HG03469 (cell line): ENCODE measurements around the gene RGR.

ENCODE experiments used
- ATAC-seq: cut with Tn5 transposase; IDR thresholded peaks from one replicate; pipeline ENCODE4 v1.9.1; 2021; ENCODE audit warnings: mild to moderate bottlenecking, moderate library complexity, moderate number of reproducible peaks; ENCODE audit not compliant: unreplicated experiment

The RGR gene

GRCh38 chr10:84244651-84245270, at the start of gene RGR:
Gene RGR (plus strand): TSS chr10:84245053. CDS start chr10:84245091, 38 bp downstream.
- ATAC-seq: no peak

GRCh38 chr10:84196083-84196482, 48.8 kb upstream of the RGR start:
- ATAC-seq: no peak

- no peak for ATAC-seq
These were observed 47.9 kb upstream of the RGR start for GRCh38 chr10:84196941-84197340.

- no peak for ATAC-seq
These were observed 47.2 kb upstream of the RGR start for GRCh38 chr10:84197643-84198042.

GRCh38 chr10:84198206-84198915, 46.5 kb upstream of the RGR start:
- no peak for ATAC-seq

GRCh38 chr10:84200537-84201243, 44.2 kb upstream of the RGR start:
- ATAC-seq: no peak

GRCh38 chr10:84201244-84201606, 43.6 kb upstream of the RGR start:
- no peak for ATAC-seq

- ATAC-seq: no peak
These were observed 43.2 kb upstream of the RGR start for GRCh38 chr10:84201682-84202081.

- no peak for ATAC-seq
These were observed 42.5 kb upstream of the RGR start for GRCh38 chr10:84202349-84202748.

GRCh38 chr10:84204122-84204521, 40.7 kb upstream of the RGR start:
- no peak for ATAC-seq

- ATAC-seq: no peak
These were observed 40.2 kb upstream of the RGR start for GRCh38 chr10:84204610-84205009.

- ATAC-seq: peak; percentile 74
These were observed 39.6 kb upstream of the RGR start for GRCh38 chr10:84205049-84205852.

- no peak for ATAC-seq
These were observed 38.9 kb upstream of the RGR start for GRCh38 chr10:84205853-84206525.

- no peak for ATAC-seq
These were observed 36.8 kb upstream of the RGR start for GRCh38 chr10:84208023-84208422.

GRCh38 chr10:84211566-84211965, 33.3 kb upstream of the RGR start:
- no peak for ATAC-seq

- no peak for ATAC-seq
These were observed 32.8 kb upstream of the RGR start for GRCh38 chr10:84212014-84212413.

- no peak for ATAC-seq
These were observed 31.8 kb upstream of the RGR start for GRCh38 chr10:84213076-84213475.

- ATAC-seq: no peak
These were observed 30.7 kb upstream of the RGR start for GRCh38 chr10:84214046-84214572.

- peak; percentile 89 for ATAC-seq
These were observed 30.1 kb upstream of the RGR start for GRCh38 chr10:84214612-84215235.

GRCh38 chr10:84216834-84217233, 28.0 kb upstream of the RGR start:
- ATAC-seq: no peak
